Measurements from ENCODE around the gene PSMG2.

DNA sequence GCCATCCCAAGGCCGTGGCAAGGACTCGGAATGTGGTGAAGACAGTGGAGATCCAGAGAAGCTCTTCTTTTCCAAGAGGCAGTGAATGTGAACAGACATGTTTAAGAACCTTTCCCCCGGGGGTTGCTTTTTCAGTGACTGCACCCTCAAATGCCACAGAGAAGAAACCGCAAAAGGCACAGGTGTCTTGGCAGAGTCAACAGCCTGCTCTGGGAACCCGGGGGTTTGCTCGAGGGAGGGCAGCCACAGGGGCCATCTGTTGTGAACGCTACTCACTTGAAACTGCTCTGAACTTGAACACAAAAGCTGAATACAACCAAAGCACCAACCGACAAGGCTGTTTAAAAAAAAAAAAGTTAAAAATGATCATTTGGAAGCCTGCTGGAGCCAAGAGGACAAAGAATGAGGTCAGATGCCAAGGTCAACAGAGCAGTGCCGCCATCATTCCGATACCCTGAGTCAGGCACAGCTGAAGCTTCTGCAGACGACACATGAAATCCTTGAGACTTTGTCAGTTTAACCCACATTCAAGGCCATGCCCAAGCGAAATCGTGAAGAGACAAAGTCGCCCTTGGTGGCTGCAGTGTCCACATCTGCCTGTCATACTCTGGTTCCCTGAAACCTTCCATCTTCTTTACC, 47.4 kb downstream of the PSMG2 start:
- TF ChIP-seq, protein P1, sequence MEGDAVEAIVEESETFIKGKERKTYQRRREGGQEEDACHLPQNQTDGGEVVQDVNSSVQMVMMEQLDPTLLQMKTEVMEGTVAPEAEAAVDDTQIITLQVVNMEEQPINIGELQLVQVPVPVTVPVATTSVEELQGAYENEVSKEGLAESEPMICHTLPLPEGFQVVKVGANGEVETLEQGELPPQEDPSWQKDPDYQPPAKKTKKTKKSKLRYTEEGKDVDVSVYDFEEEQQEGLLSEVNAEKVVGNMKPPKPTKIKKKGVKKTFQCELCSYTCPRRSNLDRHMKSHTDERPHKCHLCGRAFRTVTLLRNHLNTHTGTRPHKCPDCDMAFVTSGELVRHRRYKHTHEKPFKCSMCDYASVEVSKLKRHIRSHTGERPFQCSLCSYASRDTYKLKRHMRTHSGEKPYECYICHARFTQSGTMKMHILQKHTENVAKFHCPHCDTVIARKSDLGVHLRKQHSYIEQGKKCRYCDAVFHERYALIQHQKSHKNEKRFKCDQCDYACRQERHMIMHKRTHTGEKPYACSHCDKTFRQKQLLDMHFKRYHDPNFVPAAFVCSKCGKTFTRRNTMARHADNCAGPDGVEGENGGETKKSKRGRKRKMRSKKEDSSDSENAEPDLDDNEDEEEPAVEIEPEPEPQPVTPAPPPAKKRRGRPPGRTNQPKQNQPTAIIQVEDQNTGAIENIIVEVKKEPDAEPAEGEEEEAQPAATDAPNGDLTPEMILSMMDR (conservative IDR thresholded peaks at IDR 0.05; ENCODE audit: low read length), result no peak
- no peak for TF ChIP-seq EZH2phosphoT487 (IDR thresholded peaks at IDR 0.05; ENCODE audit: borderline replicate concordance)

Data from Loucy (cell line).